IMR-90 (cell line): ENCODE data around the gene SLC4A3.

Source experiments
- BHLHE40 ChIP-seq: fragments of 150-350 bp; IDR thresholded peaks from 2 replicates; pipeline ENCODE4 v1.6.1; 2016; ENCODE audit warnings: mild to moderate bottlenecking, low read depth, low read length
- CHD1 ChIP-seq: IDR thresholded peaks from 2 replicates; pipeline ENCODE4 v1.6.1; 2012; ENCODE audit warnings: low read depth, low read length, improper control_type of control experiment
- FOS ChIP-seq: fragments of 150-350 bp; IDR thresholded peaks from 2 replicates; pipeline ENCODE4 v1.6.1; 2016; ENCODE audit warnings: low read depth, low read length
- MAFK ChIP-seq: IDR thresholded peaks from 2 replicates; pipeline ENCODE4 v1.6.1; 2012; ENCODE audit warnings: low read depth, low read length, improper control_type of control experiment
- POLR2A ChIP-seq: IDR thresholded peaks from 2 replicates; pipeline ENCODE4 v1.6.1; 2012; ENCODE audit warnings: mild to moderate bottlenecking, low read depth, low read length
- RAD21 ChIP-seq: IDR thresholded peaks from 2 replicates; pipeline ENCODE4 v1.6.1; 2012; ENCODE audit warnings: low read length, improper control_type of control experiment
- SMC3 ChIP-seq: fragments of 150-350 bp; IDR thresholded peaks from 2 replicates; pipeline ENCODE4 v1.6.1; 2016; ENCODE audit warnings: low read depth, mild to moderate bottlenecking, antibody characterized with exemption, low read length, moderate library complexity
- TF ChIP-seq, protein P1 (sequence below): conservative IDR thresholded peaks from 2 replicates; pipeline ENCODE4 v1.5.1; 2012; ENCODE audit warnings: mild to moderate bottlenecking, low read depth, low read length, improper control_type of control experiment
- TF ChIP-seq, protein P2 (sequence below): fragments of 150-350 bp; IDR thresholded peaks from 2 replicates; pipeline ENCODE4 v1.6.1; 2017; ENCODE audit warnings: mild to moderate bottlenecking, antibody characterized with exemption, low read length, low read depth

DNA sequence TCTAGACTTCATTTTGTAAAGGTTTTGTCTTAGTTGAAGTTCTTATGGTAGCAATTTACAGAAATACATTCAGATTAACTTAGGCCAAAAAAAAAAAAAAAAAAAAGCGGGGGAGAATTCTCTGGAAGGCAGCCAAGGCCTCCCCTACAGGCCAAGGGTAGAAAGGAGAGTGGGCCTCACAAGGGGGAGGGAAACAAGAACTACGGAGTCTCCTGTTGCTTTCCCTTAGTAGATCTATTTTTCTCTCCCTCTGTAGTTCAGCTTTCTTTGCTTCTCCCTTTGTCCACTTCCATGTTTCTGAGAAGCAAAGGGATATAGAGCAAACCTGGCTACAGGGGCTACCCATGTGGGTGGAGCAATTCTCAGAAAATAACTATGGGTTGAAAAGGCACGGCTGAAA, 32.2 kb upstream of the SLC4A3 start:
- TF ChIP-seq FOS (no peak), POLR2A (no peak), RAD21 (no peak), CHD1 (no peak), BHLHE40 (no peak), MAFK (no peak), SMC3 (no peak)
- TF ChIP-seq, protein P1, sequence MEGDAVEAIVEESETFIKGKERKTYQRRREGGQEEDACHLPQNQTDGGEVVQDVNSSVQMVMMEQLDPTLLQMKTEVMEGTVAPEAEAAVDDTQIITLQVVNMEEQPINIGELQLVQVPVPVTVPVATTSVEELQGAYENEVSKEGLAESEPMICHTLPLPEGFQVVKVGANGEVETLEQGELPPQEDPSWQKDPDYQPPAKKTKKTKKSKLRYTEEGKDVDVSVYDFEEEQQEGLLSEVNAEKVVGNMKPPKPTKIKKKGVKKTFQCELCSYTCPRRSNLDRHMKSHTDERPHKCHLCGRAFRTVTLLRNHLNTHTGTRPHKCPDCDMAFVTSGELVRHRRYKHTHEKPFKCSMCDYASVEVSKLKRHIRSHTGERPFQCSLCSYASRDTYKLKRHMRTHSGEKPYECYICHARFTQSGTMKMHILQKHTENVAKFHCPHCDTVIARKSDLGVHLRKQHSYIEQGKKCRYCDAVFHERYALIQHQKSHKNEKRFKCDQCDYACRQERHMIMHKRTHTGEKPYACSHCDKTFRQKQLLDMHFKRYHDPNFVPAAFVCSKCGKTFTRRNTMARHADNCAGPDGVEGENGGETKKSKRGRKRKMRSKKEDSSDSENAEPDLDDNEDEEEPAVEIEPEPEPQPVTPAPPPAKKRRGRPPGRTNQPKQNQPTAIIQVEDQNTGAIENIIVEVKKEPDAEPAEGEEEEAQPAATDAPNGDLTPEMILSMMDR, result no peak
- TF ChIP-seq, protein P2, sequence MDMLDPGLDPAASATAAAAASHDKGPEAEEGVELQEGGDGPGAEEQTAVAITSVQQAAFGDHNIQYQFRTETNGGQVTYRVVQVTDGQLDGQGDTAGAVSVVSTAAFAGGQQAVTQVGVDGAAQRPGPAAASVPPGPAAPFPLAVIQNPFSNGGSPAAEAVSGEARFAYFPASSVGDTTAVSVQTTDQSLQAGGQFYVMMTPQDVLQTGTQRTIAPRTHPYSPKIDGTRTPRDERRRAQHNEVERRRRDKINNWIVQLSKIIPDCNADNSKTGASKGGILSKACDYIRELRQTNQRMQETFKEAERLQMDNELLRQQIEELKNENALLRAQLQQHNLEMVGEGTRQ, result no peak
